B cell (primary cell): ENCODE measurements around the gene INHBB.

Experiments
- EZH2 ChIP-seq: IDR thresholded peaks from 2 replicates; pipeline ENCODE4 v1.6.1; 2012; ENCODE audit warnings: borderline replicate concordance, low read depth, mild to moderate bottlenecking, moderate library complexity, low read length; ENCODE audit not compliant: insufficient read depth, poor library complexity, severe bottlenecking
- TF ChIP-seq, protein P1 (sequence below): fragments of 200-600 bp; IDR thresholded peaks from one replicate; pipeline ENCODE4 v1.8.0; 2022; ENCODE audit warnings: antibody characterized with exemption, mild to moderate bottlenecking

GRCh38 chr2:120332384-120332783 lies 13.6 kb upstream of the INHBB start:
- TF ChIP-seq, protein P1, sequence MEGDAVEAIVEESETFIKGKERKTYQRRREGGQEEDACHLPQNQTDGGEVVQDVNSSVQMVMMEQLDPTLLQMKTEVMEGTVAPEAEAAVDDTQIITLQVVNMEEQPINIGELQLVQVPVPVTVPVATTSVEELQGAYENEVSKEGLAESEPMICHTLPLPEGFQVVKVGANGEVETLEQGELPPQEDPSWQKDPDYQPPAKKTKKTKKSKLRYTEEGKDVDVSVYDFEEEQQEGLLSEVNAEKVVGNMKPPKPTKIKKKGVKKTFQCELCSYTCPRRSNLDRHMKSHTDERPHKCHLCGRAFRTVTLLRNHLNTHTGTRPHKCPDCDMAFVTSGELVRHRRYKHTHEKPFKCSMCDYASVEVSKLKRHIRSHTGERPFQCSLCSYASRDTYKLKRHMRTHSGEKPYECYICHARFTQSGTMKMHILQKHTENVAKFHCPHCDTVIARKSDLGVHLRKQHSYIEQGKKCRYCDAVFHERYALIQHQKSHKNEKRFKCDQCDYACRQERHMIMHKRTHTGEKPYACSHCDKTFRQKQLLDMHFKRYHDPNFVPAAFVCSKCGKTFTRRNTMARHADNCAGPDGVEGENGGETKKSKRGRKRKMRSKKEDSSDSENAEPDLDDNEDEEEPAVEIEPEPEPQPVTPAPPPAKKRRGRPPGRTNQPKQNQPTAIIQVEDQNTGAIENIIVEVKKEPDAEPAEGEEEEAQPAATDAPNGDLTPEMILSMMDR = no peak
- TF ChIP-seq EZH2 = no peak
